Cerebellar nuclear complex (tissue), 1 donor: ENCODE data around the gene CHST11.

ENCODE experiments used
- DNase-seq, 2 experiments: peaks; one replicate each; lab custom pipeline; 2025; lab: John Stamatoyannopoulos, UW

The CHST11 gene

GRCh38 chr12:104720339-104721038 lies 263.7 kb downstream of the CHST11 start:
- DNase-seq = no peak

GRCh38 chr12:104721039-104721405 lies 264.3 kb downstream of the CHST11 start:
- no peak for DNase-seq

GRCh38 chr12:104721936-104722335 lies 265.2 kb downstream of the CHST11 start:
- no peak for DNase-seq

DNA sequence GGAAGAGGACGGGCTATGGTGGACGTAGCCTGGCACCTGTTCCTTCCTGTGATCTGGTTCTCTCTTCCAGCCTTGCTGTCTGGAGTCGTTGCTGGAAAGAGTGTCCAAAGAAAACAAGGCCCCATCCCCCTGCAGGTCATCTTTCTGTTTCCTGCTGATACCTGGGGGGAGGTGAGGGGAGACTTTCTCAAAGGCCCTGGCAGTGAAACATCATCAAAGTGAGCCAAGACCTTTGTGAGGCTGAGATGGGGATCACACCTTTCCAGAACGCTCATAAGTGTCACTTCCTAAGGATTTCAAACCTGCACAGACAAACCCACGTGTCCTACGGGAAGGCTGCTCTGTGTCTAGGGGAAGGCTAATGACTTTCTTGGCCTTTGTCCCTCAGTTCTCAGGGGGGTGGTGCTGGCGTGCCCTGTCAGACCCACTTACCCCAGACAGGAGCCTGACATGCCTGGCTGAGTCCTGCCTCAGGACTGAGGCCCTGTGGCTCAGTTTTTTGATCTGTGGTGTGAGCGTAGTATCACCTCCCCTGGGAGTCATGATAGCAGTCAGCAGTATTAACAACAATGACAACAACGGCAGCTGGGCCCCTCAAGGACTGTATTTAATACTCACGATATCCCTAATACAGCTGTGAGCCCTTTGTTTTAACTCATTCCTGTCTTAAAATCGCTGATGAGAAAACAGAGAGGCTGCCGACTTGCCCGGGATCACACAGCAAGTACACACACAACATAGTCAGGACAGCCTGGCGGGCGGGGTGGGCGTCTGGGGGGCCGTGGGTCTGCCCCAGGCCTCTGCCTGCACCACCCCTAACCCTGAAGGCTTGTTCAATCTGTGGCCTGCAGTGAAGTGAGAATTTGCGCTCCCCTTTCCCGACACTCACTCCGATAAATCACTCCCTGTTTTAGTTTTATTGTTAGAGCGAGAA lies 266.1 kb downstream of the CHST11 start:
- DNase-seq = no peak

- no peak for DNase-seq
Observed at GRCh38 chr12:104723895-104724294, 267.1 kb downstream of the CHST11 start.

DNA sequence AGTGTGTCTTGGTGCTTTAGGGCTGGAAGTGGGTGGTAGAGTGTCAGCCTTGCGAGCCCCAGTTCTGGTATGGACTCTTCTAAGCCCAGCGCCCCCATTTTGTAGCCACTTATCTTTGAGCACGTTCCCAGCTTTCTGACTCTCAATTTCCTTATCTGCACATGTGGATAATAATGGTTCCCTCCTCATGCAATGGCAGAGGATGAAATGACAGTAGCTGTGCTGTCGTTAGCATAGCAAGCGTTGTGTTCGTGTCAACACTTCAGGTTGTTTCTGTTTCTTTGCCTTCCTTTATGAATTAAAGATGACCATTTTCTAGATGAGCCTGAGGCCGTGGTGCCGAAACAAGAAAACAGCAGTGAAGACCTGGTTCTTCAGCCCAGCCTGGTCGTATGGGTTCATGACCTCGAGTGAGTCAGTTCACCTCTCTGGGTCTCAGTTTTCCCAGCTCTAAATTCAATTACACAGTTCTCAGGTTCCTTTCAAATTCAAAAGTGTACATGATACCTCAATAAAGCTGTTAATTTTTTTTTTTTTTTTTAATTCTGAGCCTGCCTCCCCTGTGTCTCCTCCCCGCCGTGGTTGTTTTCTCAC lies 268.3 kb downstream of the CHST11 start:
- DNase-seq = no peak

- no peak for DNase-seq
Observed at GRCh38 chr12:104725610-104726009, 268.9 kb downstream of the CHST11 start.

GRCh38 chr12:104727726-104728465 lies 271.1 kb downstream of the CHST11 start:
- DNase-seq = no peak

DNA sequence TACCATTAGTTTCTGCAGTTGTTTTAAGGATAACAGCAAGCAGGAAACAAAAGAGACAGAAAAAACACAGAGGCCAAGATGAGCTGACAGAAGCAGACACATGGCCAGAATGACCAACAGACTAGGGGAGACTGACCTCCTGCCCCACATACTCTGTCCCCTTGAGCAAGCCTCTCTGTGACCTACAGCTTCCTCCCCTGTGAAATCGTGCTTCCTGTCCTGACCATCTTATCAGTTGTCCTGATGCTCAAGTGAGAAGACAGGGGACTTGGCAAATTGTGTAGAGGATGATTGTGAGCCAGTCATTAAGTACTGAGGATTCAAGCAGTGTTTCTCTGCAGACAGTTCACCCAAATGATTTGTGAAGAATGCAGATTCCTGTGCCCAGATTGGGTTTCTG lies 272.3 kb downstream of the CHST11 start:
- no peak for DNase-seq

DNA sequence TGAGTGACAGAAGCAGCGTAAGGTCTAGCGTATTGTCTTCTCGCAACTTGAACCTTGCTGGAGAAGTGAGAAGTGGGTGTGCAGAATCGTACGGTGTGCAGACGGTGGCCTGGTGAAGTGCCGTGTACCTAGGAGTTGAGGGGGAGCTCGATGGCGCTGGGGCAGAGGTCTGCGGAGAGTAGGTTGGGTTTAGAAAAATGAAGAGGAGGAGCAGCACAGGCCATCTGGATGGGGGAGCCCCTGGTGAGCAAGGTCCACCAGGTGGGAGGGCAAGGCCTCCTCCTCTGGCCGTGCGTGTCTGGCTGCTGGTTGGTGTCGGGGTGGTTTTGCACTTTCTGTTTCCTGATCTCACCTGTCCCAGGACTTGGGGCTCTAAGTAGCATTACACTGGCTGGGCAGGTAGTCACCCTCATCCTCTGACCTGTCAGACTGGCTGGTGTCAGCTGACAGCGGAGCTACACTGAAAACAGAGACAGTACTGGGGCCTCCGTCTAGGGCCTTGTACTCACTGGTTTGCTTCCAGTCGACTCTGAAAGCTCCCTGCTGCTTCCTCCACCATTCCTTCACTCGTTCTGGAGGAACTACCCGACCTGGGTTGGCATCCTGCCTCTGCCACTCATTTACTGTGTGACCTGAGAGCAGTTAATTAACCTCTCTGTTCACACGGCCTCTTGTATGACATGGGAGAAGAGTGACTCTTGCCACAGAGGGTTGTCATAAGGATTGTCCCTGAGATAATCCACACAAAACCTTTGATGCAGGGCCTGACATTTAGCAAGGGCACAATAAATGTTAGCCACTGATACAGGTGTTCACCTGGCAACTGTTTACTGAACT lies 273.1 kb downstream of the CHST11 start:
- DNase-seq = no peak

DNA sequence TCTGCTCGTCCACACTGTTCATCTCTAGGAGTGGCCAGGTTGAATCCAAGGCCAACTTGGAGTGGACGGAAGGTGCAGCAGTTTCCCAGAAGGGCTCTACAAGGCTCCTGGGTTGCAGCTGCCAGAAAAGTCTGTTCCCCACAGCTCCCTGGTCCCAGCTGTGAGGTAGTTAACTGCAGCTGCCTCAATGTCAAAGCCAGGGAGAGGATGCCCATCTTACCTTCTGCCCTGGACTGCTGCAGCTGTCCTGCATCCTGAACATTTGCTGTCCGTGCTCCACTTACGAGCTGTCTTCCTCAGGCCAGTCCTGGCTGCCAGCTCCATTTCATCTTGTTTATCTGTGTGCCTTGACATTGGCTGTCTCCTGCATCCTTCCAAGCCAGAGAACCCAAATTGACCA lies 274.0 kb downstream of the CHST11 start:
- no peak for DNase-seq

- DNase-seq = no peak
Observed at GRCh38 chr12:104733717-104734175, 277.0 kb downstream of the CHST11 start.

- DNase-seq = no peak
Observed at GRCh38 chr12:104734541-104735095, 277.9 kb downstream of the CHST11 start.

- no peak for DNase-seq
Observed at GRCh38 chr12:104735801-104736200, 279.1 kb downstream of the CHST11 start.

- DNase-seq = no peak
Observed at GRCh38 chr12:104736307-104736706, 279.6 kb downstream of the CHST11 start.

DNA sequence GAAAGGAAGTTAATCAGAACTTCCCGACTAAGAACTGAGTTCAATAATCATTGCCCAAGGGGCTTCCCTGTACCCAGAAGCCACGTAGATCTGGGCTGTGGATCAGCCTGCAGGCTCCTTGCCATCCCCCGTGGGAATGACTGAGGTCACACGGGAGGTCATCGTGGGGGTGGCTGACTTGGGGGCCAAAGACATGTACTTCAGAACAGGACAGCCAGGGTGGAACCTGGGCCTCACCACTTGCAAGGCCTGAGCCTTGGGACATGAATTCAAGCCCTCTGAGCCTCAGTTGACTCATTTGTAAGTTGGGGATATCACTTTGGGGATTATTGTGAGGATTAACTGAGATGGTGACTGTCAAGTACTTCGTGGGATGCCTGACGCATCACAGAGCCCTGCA lies 280.4 kb downstream of the CHST11 start:
- no peak for DNase-seq

GRCh38 chr12:104737791-104738301 lies 281.1 kb downstream of the CHST11 start:
- no peak for DNase-seq

GRCh38 chr12:104738331-104738730 lies 281.6 kb downstream of the CHST11 start:
- DNase-seq = no peak

DNA sequence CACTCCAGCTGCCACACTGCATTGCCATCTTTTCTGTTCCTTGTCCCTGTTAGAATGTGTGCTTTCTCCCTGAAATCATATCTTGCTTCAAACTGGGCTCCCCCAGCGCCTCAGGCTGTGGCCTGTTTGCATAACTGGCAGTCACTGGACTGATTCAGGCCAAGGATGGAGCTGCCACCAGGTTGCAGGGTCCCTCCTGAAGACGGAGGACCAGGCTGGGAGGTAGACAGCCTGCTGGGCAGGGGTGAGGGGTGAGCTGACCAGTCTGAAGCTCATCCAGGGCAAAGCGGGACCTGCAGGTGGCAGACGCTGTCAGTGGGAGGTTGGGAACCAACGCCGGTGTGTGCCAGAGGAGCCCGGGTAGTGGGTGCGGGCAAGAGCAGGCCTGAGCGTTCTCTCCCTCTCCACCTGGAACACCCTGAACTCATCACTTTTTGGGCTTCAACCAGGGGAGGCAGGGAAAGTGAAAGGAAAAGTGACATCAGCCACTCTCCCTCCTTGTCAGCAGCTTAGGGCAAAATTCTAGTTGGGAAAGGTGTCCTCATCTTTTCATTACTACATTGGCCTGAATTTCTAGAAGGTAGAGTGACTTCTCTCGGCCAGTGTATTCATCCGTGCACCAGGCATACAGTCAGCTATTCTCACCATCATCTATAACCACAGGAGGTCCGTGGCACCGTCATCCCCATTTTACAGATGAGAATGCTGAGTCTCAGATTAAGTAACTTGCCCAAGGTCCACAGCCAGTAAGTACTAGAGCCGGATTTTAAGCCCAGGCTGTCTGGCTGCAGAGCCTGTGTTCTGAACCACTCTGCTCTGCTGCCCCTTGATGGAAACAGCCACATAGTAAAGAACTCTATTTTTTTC lies 282.3 kb downstream of the CHST11 start:
- DNase-seq = no peak

GRCh38 chr12:104740668-104741067 lies 283.9 kb downstream of the CHST11 start:
- DNase-seq = no peak
